ENCODE data around the gene ZNF408.

ZNF408 gene

GRCh38 chr11:46677991-46678740, 22.7 kb upstream of the ZNF408 start:
- Histone ChIP-seq H3K9me3 (ENCODE audit: insufficient read depth, low read depth, low read length) (no peaks in the 10 kb centered on the region), H3K4me3 (ENCODE audit: low read length) (no peak overlapping the region), H3K4me1 (ENCODE audit: insufficient read depth, low read length) (peaks cover 14% of the 10 kb centered on the region), H3K27me3 (ENCODE audit: insufficient read depth, low read length) (no peaks in the 10 kb centered on the region), H3K9ac (ENCODE audit: low read depth, low read length) (no peak overlapping the region), H3K27ac (ENCODE audit: low read length) (no peak overlapping the region), H3K36me3 (ENCODE audit: insufficient read depth, low read depth, low read length) (peaks cover 24% of the 10 kb centered on the region)

DNA sequence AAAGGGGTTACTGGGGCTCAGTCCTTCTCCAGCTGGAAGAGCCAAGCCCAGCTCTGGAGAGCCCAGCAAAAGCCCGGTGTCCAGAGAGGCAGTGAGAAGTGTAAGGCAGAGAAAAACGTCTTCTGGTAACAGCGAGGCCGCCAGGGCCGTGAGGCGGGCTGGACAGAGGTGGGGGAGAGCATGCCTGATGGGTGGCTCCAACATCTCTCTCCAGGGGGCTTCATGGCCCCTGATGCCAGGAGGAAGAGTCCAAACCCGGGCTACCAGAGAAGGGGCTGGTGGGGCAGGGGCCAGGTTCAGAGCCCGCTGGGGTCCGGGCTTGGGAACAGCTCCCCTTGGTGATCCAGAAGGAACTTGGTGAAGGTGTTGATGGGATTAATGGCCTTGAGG, 22.1 kb upstream of the ZNF408 start:
- peaks cover 18% of the 10 kb centered on the region for H3K36me3 ChIP-seq (ENCODE audit: insufficient read depth, low read depth, low read length)

DNA sequence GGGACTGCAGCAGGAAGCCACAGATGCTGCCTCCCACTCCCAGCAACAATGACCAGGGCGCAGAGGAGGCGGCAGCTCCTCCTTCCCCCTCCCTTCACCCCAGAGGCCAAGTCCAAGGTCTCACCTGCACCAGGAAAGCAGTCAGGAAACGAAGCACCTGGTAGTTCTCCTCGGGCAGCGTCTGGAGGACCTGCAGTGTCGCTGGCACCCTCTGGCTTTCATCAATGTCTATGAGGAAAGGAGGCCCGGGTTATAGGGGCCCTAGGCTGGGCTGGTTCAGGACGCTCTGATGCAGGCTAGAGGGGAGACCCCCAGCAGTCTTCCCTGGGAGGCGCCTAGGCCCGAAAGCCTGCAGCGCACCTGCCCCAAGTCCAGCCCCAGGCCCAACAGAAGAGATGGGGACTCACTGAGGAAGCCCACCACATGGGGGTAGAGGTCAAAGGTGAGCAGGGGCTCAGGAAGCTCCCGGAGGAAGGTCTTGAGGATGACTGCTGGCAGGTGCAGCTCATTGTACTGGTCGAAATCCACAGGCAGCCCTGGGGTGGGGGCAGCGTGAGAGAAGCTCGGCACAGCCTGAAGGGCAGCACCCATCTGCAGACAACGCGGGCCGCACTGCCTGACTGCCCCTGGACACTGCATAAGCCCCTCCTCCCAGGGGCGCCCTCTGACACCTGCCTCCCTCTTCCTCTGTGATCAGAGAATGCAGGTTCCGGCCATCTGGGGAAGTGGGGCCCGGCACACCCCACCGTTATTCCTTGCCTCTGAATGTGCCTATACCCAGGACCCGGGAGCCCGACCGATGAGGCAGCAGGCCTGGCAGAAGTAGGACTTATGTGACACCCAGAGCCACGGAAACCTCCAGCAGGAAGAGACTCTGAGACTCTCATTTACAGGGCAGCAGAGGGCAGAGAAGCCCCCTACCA, 21.3 kb upstream of the ZNF408 start:
- Histone ChIP-seq H3K36me3 (ENCODE audit: insufficient read depth, low read depth, low read length) (peaks cover 17% of the 10 kb centered on the region), H3K9ac (ENCODE audit: low read depth, low read length) (no peak overlapping the region), H3K27me3 (ENCODE audit: insufficient read depth, low read length) (no peaks in the 10 kb centered on the region), H3K27ac (ENCODE audit: low read length) (no peak overlapping the region), H3K9me3 (ENCODE audit: insufficient read depth, low read depth, low read length) (no peaks in the 10 kb centered on the region), H3K4me3 (ENCODE audit: low read length) (no peak overlapping the region), H3K4me1 (ENCODE audit: insufficient read depth, low read length) (peaks cover 4% of the 10 kb centered on the region)

More for the DNA sequence above, 22.1 kb upstream of the ZNF408 start:
- H3K27ac ChIP-seq (ENCODE audit: low read length): no peak overlapping the region
- H3K27me3 ChIP-seq (ENCODE audit: insufficient read depth, low read length): no peaks in the 10 kb centered on the region
- no peak overlapping the region for H3K9ac ChIP-seq (ENCODE audit: low read depth, low read length)
- H3K4me1 ChIP-seq (ENCODE audit: insufficient read depth, low read length): peaks cover 11% of the 10 kb centered on the region
- no peaks in the 10 kb centered on the region for H3K9me3 ChIP-seq (ENCODE audit: insufficient read depth, low read depth, low read length)
- H3K4me3 ChIP-seq (ENCODE audit: low read length): no peak overlapping the region

- Histone ChIP-seq H3K4me1 (ENCODE audit: insufficient read depth, low read length) (peaks cover 1% of the 10 kb centered on the region; the same call in 1 of the 2 replicates), H3K27ac (ENCODE audit: low read length) (no peak overlapping the region), H3K4me3 (ENCODE audit: low read length) (no peak overlapping the region), H3K9me3 (ENCODE audit: insufficient read depth, low read depth, low read length) (no peaks in the 10 kb centered on the region), H3K9ac (ENCODE audit: low read depth, low read length) (no peak overlapping the region), H3K27me3 (ENCODE audit: insufficient read depth, low read length) (no peaks in the 10 kb centered on the region), H3K36me3 (ENCODE audit: insufficient read depth, low read depth, low read length) (peaks cover 17% of the 10 kb centered on the region)
These were observed 20.6 kb upstream of the ZNF408 start for GRCh38 chr11:46680164-46680760.

DNA sequence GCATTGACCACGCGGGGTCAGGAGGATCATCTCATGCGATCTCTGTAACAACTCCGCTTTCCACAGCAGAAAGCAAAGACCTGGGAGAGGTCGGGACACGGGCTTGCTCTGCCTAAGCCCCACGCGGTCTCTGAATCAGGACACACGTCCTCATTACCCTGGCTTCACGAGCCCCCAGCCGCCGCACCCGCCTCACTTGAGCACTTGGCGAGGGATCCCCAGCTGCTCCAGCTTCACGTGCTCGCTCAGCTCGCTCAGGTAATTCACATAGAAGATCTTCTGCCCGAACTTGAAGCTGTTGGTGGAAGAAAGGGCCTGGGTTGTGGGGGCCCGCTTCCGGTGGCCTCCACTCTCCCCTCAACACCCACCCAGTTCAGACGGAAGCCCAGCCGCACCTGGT, 20.0 kb upstream of the ZNF408 start:
- H3K9ac ChIP-seq (ENCODE audit: low read depth, low read length): no peak overlapping the region
- no peak overlapping the region for H3K4me3 ChIP-seq (ENCODE audit: low read length)
- no peak overlapping the region for H3K27ac ChIP-seq (ENCODE audit: low read length)
- H3K4me1 ChIP-seq (ENCODE audit: insufficient read depth, low read length): no peaks in the 10 kb centered on the region
- no peaks in the 10 kb centered on the region for H3K27me3 ChIP-seq (ENCODE audit: insufficient read depth, low read length)
- H3K9me3 ChIP-seq (ENCODE audit: insufficient read depth, low read depth, low read length): no peaks in the 10 kb centered on the region
- peaks cover 17% of the 10 kb centered on the region for H3K36me3 ChIP-seq (ENCODE audit: insufficient read depth, low read depth, low read length)

DNA sequence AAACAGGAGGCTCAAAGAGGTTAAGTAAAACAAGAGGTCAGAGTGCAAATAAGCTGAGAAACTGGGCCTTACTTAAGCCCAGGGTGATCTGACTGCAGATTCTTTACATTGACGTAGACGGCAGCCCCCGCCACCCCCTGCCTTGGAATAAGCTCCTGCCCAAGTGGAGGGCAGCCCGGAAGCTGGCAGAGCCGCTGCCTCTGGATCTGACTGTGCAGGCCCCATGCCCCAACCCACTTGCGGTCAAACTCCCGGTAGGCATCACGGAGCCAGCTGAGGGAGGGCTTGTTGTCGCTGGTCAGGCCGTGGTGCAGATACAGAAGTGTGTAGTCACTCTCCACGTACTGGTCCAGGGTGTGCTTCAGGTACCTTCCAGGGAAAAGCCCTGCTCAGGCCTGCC, 19.0 kb upstream of the ZNF408 start:
- Histone ChIP-seq H3K4me1 (ENCODE audit: insufficient read depth, low read length) (no peaks in the 10 kb centered on the region), H3K36me3 (ENCODE audit: insufficient read depth, low read depth, low read length) (peaks cover 17% of the 10 kb centered on the region), H3K27ac (ENCODE audit: low read length) (no peak overlapping the region), H3K4me3 (ENCODE audit: low read length) (no peak overlapping the region), H3K9me3 (ENCODE audit: insufficient read depth, low read depth, low read length) (no peaks in the 10 kb centered on the region), H3K9ac (ENCODE audit: low read depth, low read length) (no peak overlapping the region), H3K27me3 (ENCODE audit: insufficient read depth, low read length) (no peaks in the 10 kb centered on the region)

GRCh38 chr11:46682773-46683752, 17.8 kb upstream of the ZNF408 start:
- H3K4me1 ChIP-seq (ENCODE audit: insufficient read depth, low read length): no peaks in the 10 kb centered on the region
- H3K9me3 ChIP-seq (ENCODE audit: insufficient read depth, low read depth, low read length): no peaks in the 10 kb centered on the region
- no peak overlapping the region for H3K27ac ChIP-seq (ENCODE audit: low read length)
- H3K27me3 ChIP-seq (ENCODE audit: insufficient read depth, low read length): no peaks in the 10 kb centered on the region
- no peak overlapping the region for H3K9ac ChIP-seq (ENCODE audit: low read depth, low read length)
- H3K4me3 ChIP-seq (ENCODE audit: low read length): no peak overlapping the region
- peaks cover 26% of the 10 kb centered on the region for H3K36me3 ChIP-seq (ENCODE audit: insufficient read depth, low read depth, low read length)

- H3K27ac ChIP-seq (ENCODE audit: low read length): no peak overlapping the region
These were observed 16.5 kb upstream of the ZNF408 start for GRCh38 chr11:46684367-46684766.

DNA sequence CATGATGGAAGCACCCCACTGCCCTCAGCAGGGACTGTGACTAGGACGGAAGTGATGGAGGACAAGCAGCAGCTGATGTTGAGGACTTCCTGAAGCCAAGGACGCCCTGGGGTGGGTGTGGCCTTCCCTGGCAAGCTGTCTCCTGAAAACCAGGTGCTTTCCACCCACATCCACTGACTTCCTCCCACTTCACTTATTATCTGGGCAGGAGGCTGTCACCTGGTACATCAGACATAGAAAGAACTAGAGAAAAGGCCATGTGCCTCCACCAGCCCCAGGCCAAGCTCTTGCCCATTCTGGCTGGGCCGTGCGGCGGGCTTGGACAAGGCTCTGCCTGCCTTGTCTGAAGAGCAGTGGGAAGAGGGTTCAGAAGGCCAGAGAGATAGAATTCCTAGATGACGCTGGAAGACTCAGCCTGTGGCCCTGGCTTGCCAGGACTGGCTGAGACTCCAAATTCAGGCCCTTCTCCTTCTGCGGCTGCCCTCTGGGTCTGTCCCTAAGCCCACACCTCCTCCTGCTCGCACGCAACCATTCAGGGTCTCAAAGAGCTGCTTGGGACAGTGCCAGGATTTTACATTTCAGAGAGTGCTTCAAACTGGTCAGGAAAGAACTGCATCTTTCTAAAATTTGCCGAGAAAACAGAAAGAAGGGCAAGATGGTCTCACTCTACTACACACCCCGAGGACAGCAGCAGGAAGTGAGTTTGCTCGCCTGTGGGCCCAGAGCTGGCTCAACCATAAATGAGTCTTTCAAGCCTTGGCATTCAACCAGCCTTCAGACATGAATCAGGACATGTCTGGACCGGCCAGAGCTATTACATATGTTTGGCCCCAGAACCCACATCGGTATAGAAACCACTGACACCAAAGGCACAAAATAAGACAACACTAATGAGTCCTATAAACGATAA, 13.7 kb upstream of the ZNF408 start:
- Histone ChIP-seq H3K27me3 (ENCODE audit: insufficient read depth, low read length) (no peaks in the 10 kb centered on the region), H3K36me3 (ENCODE audit: insufficient read depth, low read depth, low read length) (peaks cover 11% of the 10 kb centered on the region; the same call in 1 of the 2 replicates), H3K9me3 (ENCODE audit: insufficient read depth, low read depth, low read length) (no peaks in the 10 kb centered on the region), H3K4me1 (ENCODE audit: insufficient read depth, low read length) (no peaks in the 10 kb centered on the region), H3K27ac (ENCODE audit: low read length) (no peak overlapping the region), H3K9ac (ENCODE audit: low read depth, low read length) (no peak overlapping the region), H3K4me3 (ENCODE audit: low read length) (no peak overlapping the region)

More at GRCh38 chr11:46684367-46684766, 16.5 kb upstream of the ZNF408 start:
- Histone ChIP-seq H3K4me3 (ENCODE audit: low read length) (no peak overlapping the region), H3K4me1 (ENCODE audit: insufficient read depth, low read length) (no peaks in the 10 kb centered on the region), H3K9me3 (ENCODE audit: insufficient read depth, low read depth, low read length) (no peaks in the 10 kb centered on the region), H3K9ac (ENCODE audit: low read depth, low read length) (no peak overlapping the region), H3K27me3 (ENCODE audit: insufficient read depth, low read length) (no peaks in the 10 kb centered on the region), H3K36me3 (ENCODE audit: insufficient read depth, low read depth, low read length) (peaks cover 18% of the 10 kb centered on the region)

GRCh38 chr11:46690702-46691101, 10.1 kb upstream of the ZNF408 start:
- Histone ChIP-seq H3K4me1 (ENCODE audit: insufficient read depth, low read length) (no peaks in the 10 kb centered on the region), H3K27ac (ENCODE audit: low read length) (no peak overlapping the region), H3K36me3 (ENCODE audit: insufficient read depth, low read depth, low read length) (peaks cover 26% of the 10 kb centered on the region), H3K27me3 (ENCODE audit: insufficient read depth, low read length) (no peaks in the 10 kb centered on the region), H3K9ac (ENCODE audit: low read depth, low read length) (no peak overlapping the region), H3K9me3 (ENCODE audit: insufficient read depth, low read depth, low read length) (no peaks in the 10 kb centered on the region), H3K4me3 (ENCODE audit: low read length) (no peak overlapping the region)
